ENCODE data around the gene NPAS4. TPM values are rescaled to one million over a fixed set of nuclear protein-coding genes. Genes with fewer than 3 reads are reported as not detected.

Gene NPAS4
- total RNA-seq, 1 donor from 2014 or later, result 0.20 TPM

DNA sequence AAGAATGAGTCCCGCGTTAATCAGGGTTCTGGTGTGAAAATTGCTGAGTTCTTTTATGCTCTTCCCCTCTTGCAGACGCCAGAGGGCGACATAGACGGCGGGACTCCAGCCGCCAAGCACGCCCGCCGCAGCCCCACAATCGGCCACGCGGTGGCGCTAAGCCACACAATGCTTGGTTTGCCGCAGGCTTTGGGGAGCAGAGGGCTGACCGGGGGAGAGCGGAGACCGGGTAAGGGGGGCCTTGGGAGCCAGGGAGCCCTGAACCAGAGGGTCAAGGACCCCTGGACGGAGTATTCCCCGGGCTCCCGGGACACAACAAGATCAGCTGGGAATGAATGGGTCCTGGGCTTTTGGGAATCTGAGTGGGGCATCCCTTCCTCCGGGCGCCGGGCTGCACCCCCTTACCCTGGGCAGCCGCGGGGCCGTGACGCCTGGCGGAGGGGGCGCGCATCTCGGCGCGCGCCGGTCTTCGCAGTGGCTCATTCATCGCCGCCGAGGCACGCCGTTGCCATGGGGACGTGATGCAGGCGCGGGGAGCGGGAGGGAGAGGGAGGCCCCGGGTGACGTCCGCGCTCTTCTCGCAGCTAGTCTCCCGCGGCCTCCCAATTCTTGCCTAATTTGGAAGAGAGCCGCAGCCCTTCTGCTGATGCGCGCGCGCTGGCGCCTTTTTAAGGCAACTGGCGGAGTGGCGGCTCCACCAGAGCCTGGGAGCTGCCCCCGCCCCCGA is 12.2 kb upstream of the NPAS4 start:
- Histone ChIP-seq H3K4me1 (ENCODE audit: insufficient read depth, low read length) (peaks cover 11% of the 10 kb centered on the region), H2AFZ (ENCODE audit: low read depth, low read length) (peak overlapping the region; percentile 71), H3K79me2 (ENCODE audit: insufficient read depth, low read length) (no peaks in the 10 kb centered on the region), H3K9ac (ENCODE audit: low read length) (peak overlapping the region; percentile 71), H3K27me3 (ENCODE audit: insufficient read depth, low read length) (peaks cover 28% of the 10 kb centered on the region), H3K36me3 (ENCODE audit: insufficient read depth, low read length) (no peaks in the 10 kb centered on the region), H3K4me2 (ENCODE audit: low read length) (peak overlapping the region; percentile 98), H4K20me1 (ENCODE audit: insufficient read depth, low read length) (peaks cover 7% of the 10 kb centered on the region), H3K4me3 (ENCODE audit: insufficient read depth, low read depth, low read length) (peak overlapping the region; percentile 60), H3K9me3 (ENCODE audit: insufficient read depth, low read depth, low read length) (no peaks in the 10 kb centered on the region), H3K27ac (ENCODE audit: low read depth, low read length) (peak overlapping the region; percentile 1)
- Mint-ChIP-seq H3K4me3 (ENCODE audit: unreplicated experiment) (peak overlapping the region; percentile 83), H3K4me1 (ENCODE audit: low read depth, unreplicated experiment) (peaks cover 4% of the 10 kb centered on the region), H3K27me3 (ENCODE audit: low read depth, unreplicated experiment) (peaks cover 54% of the 10 kb centered on the region), H3K9me3 (ENCODE audit: unreplicated experiment) (peaks cover 4% of the 10 kb centered on the region), H3K36me3 (ENCODE audit: low read depth, unreplicated experiment) (no peaks in the 10 kb centered on the region), H3K27ac (ENCODE audit: unreplicated experiment) (peak overlapping the region; percentile 41)
- FAIRE-seq (peak; percentile 29), DNase-seq (ENCODE audit: low read depth) (peak; percentile 82)
- TF ChIP-seq, protein P1, sequence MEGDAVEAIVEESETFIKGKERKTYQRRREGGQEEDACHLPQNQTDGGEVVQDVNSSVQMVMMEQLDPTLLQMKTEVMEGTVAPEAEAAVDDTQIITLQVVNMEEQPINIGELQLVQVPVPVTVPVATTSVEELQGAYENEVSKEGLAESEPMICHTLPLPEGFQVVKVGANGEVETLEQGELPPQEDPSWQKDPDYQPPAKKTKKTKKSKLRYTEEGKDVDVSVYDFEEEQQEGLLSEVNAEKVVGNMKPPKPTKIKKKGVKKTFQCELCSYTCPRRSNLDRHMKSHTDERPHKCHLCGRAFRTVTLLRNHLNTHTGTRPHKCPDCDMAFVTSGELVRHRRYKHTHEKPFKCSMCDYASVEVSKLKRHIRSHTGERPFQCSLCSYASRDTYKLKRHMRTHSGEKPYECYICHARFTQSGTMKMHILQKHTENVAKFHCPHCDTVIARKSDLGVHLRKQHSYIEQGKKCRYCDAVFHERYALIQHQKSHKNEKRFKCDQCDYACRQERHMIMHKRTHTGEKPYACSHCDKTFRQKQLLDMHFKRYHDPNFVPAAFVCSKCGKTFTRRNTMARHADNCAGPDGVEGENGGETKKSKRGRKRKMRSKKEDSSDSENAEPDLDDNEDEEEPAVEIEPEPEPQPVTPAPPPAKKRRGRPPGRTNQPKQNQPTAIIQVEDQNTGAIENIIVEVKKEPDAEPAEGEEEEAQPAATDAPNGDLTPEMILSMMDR (IDR thresholded peaks at IDR 0.05; ENCODE audit: insufficient read depth, low read depth, low read length), result peak; percentile 99
- TF ChIP-seq EZH2 (IDR thresholded peaks at IDR 0.05; ENCODE audit: insufficient read depth, low read length), result no peak

DNA sequence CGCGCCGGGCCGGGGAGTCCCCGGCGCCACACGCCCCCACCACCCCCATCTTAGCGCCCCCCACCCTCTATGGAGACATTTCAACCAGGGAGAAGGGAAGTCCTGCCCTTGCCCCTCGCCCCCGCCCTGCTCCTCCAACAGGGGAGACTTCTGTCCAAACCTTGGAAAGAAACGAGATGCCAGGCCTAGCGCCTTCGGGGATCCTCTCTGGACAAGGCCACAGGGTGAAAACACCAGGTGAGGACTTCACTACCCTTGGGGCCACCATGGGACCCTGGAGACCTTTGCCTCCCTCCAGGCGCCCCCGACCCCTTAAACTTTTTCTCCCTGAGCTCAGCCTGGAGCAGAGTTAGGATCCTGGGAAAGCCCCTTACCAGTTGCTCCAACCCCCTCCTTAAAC is 11.6 kb upstream of the NPAS4 start:
- Histone ChIP-seq H3K4me2 (ENCODE audit: low read length) (peak overlapping the region; percentile 98), H3K9me3 (ENCODE audit: insufficient read depth, low read depth, low read length) (no peaks in the 10 kb centered on the region), H3K9ac (ENCODE audit: low read length) (no peak overlapping the region), H3K27me3 (ENCODE audit: insufficient read depth, low read length) (peaks cover 24% of the 10 kb centered on the region), H2AFZ (ENCODE audit: low read depth, low read length) (peak overlapping the region; percentile 24), H4K20me1 (ENCODE audit: insufficient read depth, low read length) (peaks cover 10% of the 10 kb centered on the region), H3K4me3 (ENCODE audit: insufficient read depth, low read depth, low read length) (no peak overlapping the region), H3K36me3 (ENCODE audit: insufficient read depth, low read length) (no peaks in the 10 kb centered on the region), H3K79me2 (ENCODE audit: insufficient read depth, low read length) (no peaks in the 10 kb centered on the region), H3K27ac (ENCODE audit: low read depth, low read length) (no peak overlapping the region), H3K4me1 (ENCODE audit: insufficient read depth, low read length) (peaks cover 11% of the 10 kb centered on the region)
- FAIRE-seq (no peak), DNase-seq (ENCODE audit: low read depth) (no peak)
- Mint-ChIP-seq H3K27ac (ENCODE audit: unreplicated experiment) (peak overlapping the region; percentile 26), H3K4me3 (ENCODE audit: unreplicated experiment) (no peak overlapping the region), H3K4me1 (ENCODE audit: low read depth, unreplicated experiment) (peaks cover 9% of the 10 kb centered on the region), H3K27me3 (ENCODE audit: low read depth, unreplicated experiment) (peaks cover 53% of the 10 kb centered on the region), H3K36me3 (ENCODE audit: low read depth, unreplicated experiment) (no peaks in the 10 kb centered on the region), H3K9me3 (ENCODE audit: unreplicated experiment) (peaks cover 4% of the 10 kb centered on the region)
- TF ChIP-seq, protein P1 (IDR thresholded peaks at IDR 0.05; ENCODE audit: insufficient read depth, low read depth, low read length), result no peak
- no peak for TF ChIP-seq EZH2 (IDR thresholded peaks at IDR 0.05; ENCODE audit: insufficient read depth, low read length)

DNA sequence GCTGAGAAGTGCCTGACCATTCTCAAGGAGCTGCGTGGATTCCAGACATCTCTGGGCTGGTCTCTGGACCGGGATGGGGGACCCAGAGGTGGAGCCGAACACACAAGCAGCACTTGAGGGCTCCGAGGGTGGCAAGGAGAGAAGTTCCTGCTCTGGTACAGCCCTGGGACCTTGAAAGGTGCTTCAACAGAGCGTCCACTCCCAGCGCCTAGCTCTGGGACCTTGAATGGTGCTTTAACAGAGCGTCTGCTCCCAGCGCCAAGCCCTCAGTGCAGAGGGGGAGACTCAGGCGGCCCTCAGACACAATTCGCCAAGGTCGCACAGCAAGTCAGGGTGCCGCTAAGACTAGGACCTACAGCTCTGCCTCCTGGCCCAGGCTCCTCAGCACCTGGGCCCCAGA is 10.6 kb upstream of the NPAS4 start:
- Mint-ChIP-seq H3K36me3 (ENCODE audit: low read depth, unreplicated experiment) (no peaks in the 10 kb centered on the region), H3K9me3 (ENCODE audit: unreplicated experiment) (peaks cover 3% of the 10 kb centered on the region), H3K4me1 (ENCODE audit: low read depth, unreplicated experiment) (peaks cover 11% of the 10 kb centered on the region), H3K27me3 (ENCODE audit: low read depth, unreplicated experiment) (peaks cover 53% of the 10 kb centered on the region), H3K27ac (ENCODE audit: unreplicated experiment) (no peak overlapping the region), H3K4me3 (ENCODE audit: unreplicated experiment) (no peak overlapping the region)
- H4K20me1 ChIP-seq (ENCODE audit: insufficient read depth, low read length), result peaks cover 19% of the 10 kb centered on the region
- TF ChIP-seq EZH2 (IDR thresholded peaks at IDR 0.05; ENCODE audit: insufficient read depth, low read length), result no peak
- TF ChIP-seq, protein P1 (IDR thresholded peaks at IDR 0.05; ENCODE audit: insufficient read depth, low read depth, low read length), result no peak
- no peak for DNase-seq (ENCODE audit: low read depth)
- no peak overlapping the region for H3K9ac ChIP-seq (ENCODE audit: low read length)
- H3K4me1 ChIP-seq (ENCODE audit: insufficient read depth, low read length), result peaks cover 11% of the 10 kb centered on the region
- H3K4me2 ChIP-seq (ENCODE audit: low read length), result no peak overlapping the region
- no peak overlapping the region for H3K27ac ChIP-seq (ENCODE audit: low read depth, low read length)
- H3K79me2 ChIP-seq (ENCODE audit: insufficient read depth, low read length), result no peaks in the 10 kb centered on the region
- H3K27me3 ChIP-seq (ENCODE audit: insufficient read depth, low read length), result peaks cover 23% of the 10 kb centered on the region
- H2AFZ ChIP-seq (ENCODE audit: low read depth, low read length), result no peak overlapping the region
- H3K36me3 ChIP-seq (ENCODE audit: insufficient read depth, low read length), result no peaks in the 10 kb centered on the region
- no peak for FAIRE-seq
- no peaks in the 10 kb centered on the region for H3K9me3 ChIP-seq (ENCODE audit: insufficient read depth, low read depth, low read length)
- no peak overlapping the region for H3K4me3 ChIP-seq (ENCODE audit: insufficient read depth, low read depth, low read length)
